Adrenal gland (tissue), 12 donors: ENCODE data around the gene TMEM120B. TPM values are rescaled to one million over a fixed set of nuclear protein-coding genes. Genes with fewer than 3 reads are reported as not detected.
"Not testable (repeated sequence)": the region's sequence is repeated elsewhere in the genome, so short reads cannot be mapped to it uniquely, and the experiment has no call there.

Source experiments
- DNase-seq, 7 donors: peaks; one replicate each; pipeline ENCODE4 v3.0.0-alpha.2; 2019 to 2020
- H3K27ac ChIP-seq, 5 donors: fragments of 200-600 bp; sonication (generic) in 4 of 5; 1 replicate in 3 of 5; 2 replicates in 2 of 5; pipeline versions ENCODE4 v1.5.1 to v1.8.0; 2016 to 2020; ENCODE audit warnings: mild to moderate bottlenecking in 1 of 5
- H3K27me3 ChIP-seq: fragments of 200-600 bp; 2 replicates; pipeline ENCODE4 v1.8.0; 2021
- H3K36me3 ChIP-seq, 2 donors: fragments of 200-600 bp; replicated peaks in 1 of 2; 1 replicate in 1 of 2; 2 replicates in 1 of 2; pipeline versions ENCODE4 v1.5.1 to v1.8.0; 2018 to 2022
- H3K4me1 ChIP-seq, 2 donors: fragments of 200-600 bp; replicated peaks in 1 of 2; 1 replicate in 1 of 2; 2 replicates in 1 of 2; pipeline versions ENCODE4 v1.5.1 to v1.8.0; 2018 to 2021
- H3K4me3 ChIP-seq, 4 donors: fragments of 200-600 bp; sonication (generic) in 3 of 4; one replicate each; pipeline ENCODE4 v1.5.1; 2016 to 2018
- H3K9me3 ChIP-seq, 3 donors: fragments of 200-600 bp; sonication (generic) in 1 of 3; replicated peaks in 1 of 3; 1 replicate in 2 of 3; 2 replicates in 1 of 3; pipeline versions ENCODE4 v1.5.1 to v1.8.0; 2016 to 2021
- POLR2A ChIP-seq, 2 donors: fragments of 450-650 bp; IDR thresholded peaks; one replicate each; pipeline ENCODE4 v1.6.1; 2017; ENCODE audit warnings: antibody characterized with exemption in 2 of 2, mild to moderate bottlenecking in 2 of 2, moderate library complexity in 1 of 2
- WGBS, 4 donors: extraction: QIAGEN DNeasy Blood & Tissue Kit in 2 of 4; methylation state at CpG; one replicate each; pipeline versions ENCODE4 v1.1.5 to v1.1.7; 2013 to 2017; 5-methylcytosine and 5-hydroxymethylcytosine counted together
- intact Hi-C, 2 donors: fragments of 100-400 bp; cut with DNase I; formaldehyde crosslinking; loops; one replicate each; pipeline versions ENCODE4 v1.14.1 to v1.15.0; 2022 to 2023
- polyA plus RNA-seq, 3 donors: library from polyadenylated mRNA; stranded (reverse); fragments of 200-250 nt in 2 of 3; fragments of 350-450 nt in 1 of 3; fragmentation: Illumina TruSeq in 1 of 3; extraction: RNeasy Lipid Tissue Mini Kit (QIAGEN cat#74804) in 1 of 3; gene quantifications; one replicate each; pipeline ENCODE4 v1.2.3, GENCODE V29; 2013 to 2014
- total RNA-seq, 9 donors: library from RNA; depleted of rRNA in 4 of 9; stranded (reverse); fragments of >200 nt in 4 of 9; fragments of 120-200 nt in 1 of 9; fragmentation: NEBNext Ultra II Directional in 1 of 9; extraction: Animal tissue kit (Norgen Biotek cat#: 25700) in 1 of 9; gene quantifications; one replicate each; pipeline versions ENCODE4 v1.1.0 to v1.2.4, GENCODE V29; 2013 to 2023
- TF ChIP-seq, protein P1 (sequence below), 6 experiments: fragments of 450-650 bp in 4 of 6; fragments of 200-600 bp in 2 of 6; sonication (generic) in 1 of 6; IDR thresholded peaks; 1 replicate in 5 of 6; 2 replicates in 1 of 6; pipeline versions ENCODE4 v1.5.1 to v1.8.0; 2016 to 2021; ENCODE audit warnings: antibody characterized with exemption in 6 of 6, mild to moderate bottlenecking in 2 of 6, moderate library complexity in 1 of 6
- donor health status: healthy with polysubstance abuse.
- donor health status: Bipolar disorder and iron deficiency.
- donor health status: DM: yes; HTN: yes; CAD: no.
- donor health status: DM: no; HTN: no; CAD: no.
- donor health status: DM: no; HTN: no; CAD: no.
- donor health status: DM: yes; HTN: yes; CAD: no.

Gene TMEM120B
- total and polyA plus RNA-seq, 12 donors: 4.6 to 19.7 (median 8.7) TPM

DNA sequence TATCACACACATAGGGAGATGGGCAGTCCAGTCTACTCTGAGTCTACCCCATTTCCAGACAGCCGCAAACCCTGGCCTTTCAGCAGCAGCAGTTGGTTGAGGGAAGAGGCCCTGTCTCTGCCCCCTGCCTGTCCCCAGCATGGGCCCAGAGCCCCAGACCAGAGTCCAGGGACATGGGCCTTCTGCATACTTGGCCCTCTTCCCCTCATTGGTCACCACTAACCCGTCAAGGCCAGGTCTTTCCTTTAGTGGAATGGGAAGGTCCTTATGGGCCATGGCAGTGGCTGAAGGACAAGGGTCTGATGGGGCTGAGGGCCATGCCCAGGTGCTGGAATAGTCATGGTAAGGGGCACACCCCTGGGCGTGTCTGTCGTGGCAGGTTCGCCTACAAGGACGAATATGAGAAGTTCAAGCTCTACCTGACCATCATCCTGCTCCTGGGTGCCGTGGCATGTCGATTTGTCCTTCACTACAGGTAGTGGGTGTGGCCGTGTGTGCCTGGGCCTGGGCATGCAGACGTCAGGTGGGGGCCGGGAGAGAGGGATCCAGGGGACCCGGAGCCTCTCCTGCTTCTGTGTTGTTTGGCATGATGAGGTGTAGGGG lies 39.3 kb downstream of the TMEM120B start:
- no peak for DNase-seq
- no peak overlapping the region for H3K4me3 ChIP-seq
- H3K27me3 ChIP-seq: no peaks in the 10 kb centered on the region
- H3K27ac ChIP-seq: no peak overlapping the region
- TF ChIP-seq POLR2A (IDR thresholded peaks at IDR 0.05): no peak
- TF ChIP-seq, protein P1, sequence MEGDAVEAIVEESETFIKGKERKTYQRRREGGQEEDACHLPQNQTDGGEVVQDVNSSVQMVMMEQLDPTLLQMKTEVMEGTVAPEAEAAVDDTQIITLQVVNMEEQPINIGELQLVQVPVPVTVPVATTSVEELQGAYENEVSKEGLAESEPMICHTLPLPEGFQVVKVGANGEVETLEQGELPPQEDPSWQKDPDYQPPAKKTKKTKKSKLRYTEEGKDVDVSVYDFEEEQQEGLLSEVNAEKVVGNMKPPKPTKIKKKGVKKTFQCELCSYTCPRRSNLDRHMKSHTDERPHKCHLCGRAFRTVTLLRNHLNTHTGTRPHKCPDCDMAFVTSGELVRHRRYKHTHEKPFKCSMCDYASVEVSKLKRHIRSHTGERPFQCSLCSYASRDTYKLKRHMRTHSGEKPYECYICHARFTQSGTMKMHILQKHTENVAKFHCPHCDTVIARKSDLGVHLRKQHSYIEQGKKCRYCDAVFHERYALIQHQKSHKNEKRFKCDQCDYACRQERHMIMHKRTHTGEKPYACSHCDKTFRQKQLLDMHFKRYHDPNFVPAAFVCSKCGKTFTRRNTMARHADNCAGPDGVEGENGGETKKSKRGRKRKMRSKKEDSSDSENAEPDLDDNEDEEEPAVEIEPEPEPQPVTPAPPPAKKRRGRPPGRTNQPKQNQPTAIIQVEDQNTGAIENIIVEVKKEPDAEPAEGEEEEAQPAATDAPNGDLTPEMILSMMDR (IDR thresholded peaks at IDR 0.05): no peak
- H3K9me3 ChIP-seq: no peaks in the 10 kb centered on the region
- no peaks in the 10 kb centered on the region for H3K36me3 ChIP-seq
- intact Hi-C loops: no loop called here
- H3K4me1 ChIP-seq: peaks cover 12 to 14% of the 10 kb centered on the region in 2 donors
- 70 to 94% (median 89%) methylated on average over 2 to 12 of the region's 12 CpGs for WGBS, 4 donors

DNA sequence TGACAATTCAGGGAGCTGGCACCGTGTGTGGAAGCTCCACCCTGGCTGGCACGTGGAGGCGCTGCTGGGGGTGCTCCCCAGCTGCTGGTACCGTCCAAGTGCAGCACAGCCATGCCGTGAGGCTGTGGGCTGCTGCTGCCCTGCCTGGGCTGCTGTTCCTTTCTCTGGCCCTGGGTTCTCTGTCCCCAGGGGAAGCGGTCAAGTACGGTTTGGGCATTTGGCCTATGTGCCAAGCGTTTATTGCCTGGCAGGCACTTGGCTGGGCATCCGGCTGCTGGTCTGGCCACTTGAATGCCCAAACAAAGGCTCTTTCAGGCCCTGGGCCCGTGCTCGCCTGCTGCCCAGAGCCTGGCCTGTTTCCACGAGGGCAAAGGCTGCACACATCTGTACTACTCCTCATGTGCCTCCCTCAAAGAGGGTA lies 41.3 kb downstream of the TMEM120B start:
- WGBS, 4 donors: 81 to 87% (median 84%) methylated on average over 12 of the region's 12 CpGs
- H3K4me1 ChIP-seq: peaks cover 6% of the 10 kb centered on the region in 2 donors
- no peak for DNase-seq
- no peaks in the 10 kb centered on the region for H3K27me3 ChIP-seq
- H3K27ac ChIP-seq: no peak overlapping the region
- H3K4me3 ChIP-seq: no peak overlapping the region
- no peaks in the 10 kb centered on the region for H3K9me3 ChIP-seq
- intact Hi-C loops: no loop called here
- no peak for TF ChIP-seq POLR2A (IDR thresholded peaks at IDR 0.05)
- no peaks in the 10 kb centered on the region for H3K36me3 ChIP-seq

DNA sequence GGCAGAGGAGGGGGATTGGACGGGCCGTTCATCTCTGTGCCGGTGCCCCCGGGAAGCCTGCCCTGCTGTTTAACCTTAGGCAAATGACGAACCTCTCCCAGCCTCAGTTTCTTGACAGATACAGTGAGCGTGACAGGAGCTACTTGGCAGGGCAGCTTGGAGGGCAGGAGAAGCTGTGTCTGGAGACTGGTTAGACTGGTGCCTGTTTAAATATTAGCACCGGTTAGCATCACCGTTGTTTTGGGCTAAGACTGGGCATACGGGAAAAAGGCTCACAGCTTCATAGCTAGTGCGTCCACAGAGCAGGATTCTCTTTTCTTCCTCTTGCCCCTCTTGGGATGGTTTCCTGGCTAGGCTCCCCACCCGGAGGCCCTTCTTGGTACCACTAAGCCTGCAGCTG lies 42.3 kb downstream of the TMEM120B start:
- H3K4me3 ChIP-seq: no peak overlapping the region
- intact Hi-C loops: no loop called here
- WGBS, 4 donors: 92 to 97% (median 95%) methylated on average over 10 to 11 of the region's 11 CpGs
- no peaks in the 10 kb centered on the region for H3K9me3 ChIP-seq
- H3K27me3 ChIP-seq: no peaks in the 10 kb centered on the region
- no peak overlapping the region for H3K27ac ChIP-seq
- DNase-seq: no peak
- no peaks in the 10 kb centered on the region for H3K4me1 ChIP-seq
- no peaks in the 10 kb centered on the region for H3K36me3 ChIP-seq
- TF ChIP-seq, protein P1 (IDR thresholded peaks at IDR 0.05): no peak
- TF ChIP-seq POLR2A (IDR thresholded peaks at IDR 0.05): no peak

DNA sequence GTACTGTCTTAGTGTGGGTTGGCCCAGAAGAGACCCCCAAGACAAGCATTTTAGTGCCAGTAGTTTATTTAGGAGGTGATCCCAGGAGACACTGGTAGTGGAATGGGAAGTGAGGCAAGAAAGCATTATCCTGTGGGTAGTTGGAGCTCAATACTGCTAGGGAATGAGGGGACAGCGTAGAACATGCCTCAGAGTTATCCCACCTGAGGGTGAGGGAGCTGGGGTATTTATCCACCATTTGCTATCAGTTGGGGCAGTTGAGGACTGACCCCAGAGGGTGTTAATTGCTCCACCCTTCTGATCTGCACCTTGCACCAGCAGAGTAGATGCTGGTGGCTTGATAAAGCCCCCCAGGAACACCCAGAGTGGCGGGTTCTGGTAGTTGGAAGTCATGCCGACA lies 43.0 kb downstream of the TMEM120B start:
- TF ChIP-seq, protein P1 (IDR thresholded peaks at IDR 0.05): no peak
- no peak for TF ChIP-seq POLR2A (IDR thresholded peaks at IDR 0.05)
- no peak for DNase-seq
- Histone ChIP-seq H3K4me3 (no peak overlapping the region), H3K27me3 (no peaks in the 10 kb centered on the region), H3K4me1 (no peaks in the 10 kb centered on the region), H3K36me3 (no peaks in the 10 kb centered on the region), H3K9me3 (no peaks in the 10 kb centered on the region), H3K27ac (no peak overlapping the region)
- 96 to 100% (median 99%) methylated on average over 3 of the region's 3 CpGs for WGBS, 4 donors
- intact Hi-C loops: no loop called here

DNA sequence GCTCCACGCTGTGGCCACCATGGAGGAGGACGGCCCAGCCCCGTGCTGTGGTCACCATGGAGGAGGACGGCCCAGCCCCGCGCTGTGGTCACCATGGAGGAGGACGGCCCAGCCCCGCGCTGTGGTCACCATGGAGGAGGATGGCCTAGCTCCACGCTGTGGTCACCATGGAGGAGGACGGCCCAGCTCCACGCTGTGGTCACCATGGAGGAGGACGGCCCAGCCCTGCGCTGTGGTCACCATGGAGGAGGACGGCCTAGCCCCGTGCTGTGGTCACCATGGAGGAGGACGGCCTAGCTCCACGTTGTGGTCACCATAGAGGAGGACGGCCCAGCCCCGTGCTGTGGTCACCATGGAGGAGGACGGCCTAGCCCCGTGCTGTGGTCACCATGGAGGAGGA lies 46.0 kb downstream of the TMEM120B start:
- H3K27ac ChIP-seq, H3K36me3 ChIP-seq, H3K27me3 ChIP-seq, H3K9me3 ChIP-seq, H3K4me1 ChIP-seq, DNase-seq, H3K4me3 ChIP-seq, intact Hi-C loops: not testable (repeated sequence)
- WGBS, 4 donors: 94 to 100% (median 98%) methylated on average over 4 to 22 of the region's 22 CpGs
